IPS DF 6.9 (cell line): ENCODE measurements around the gene CMTM2.
"Not testable (repeated sequence)": the region's sequence is repeated elsewhere in the genome, so short reads cannot be mapped to it uniquely, and the experiment has no call there.

Experiments used
- DNase-seq: peaks from one replicate; pipeline ENCODE4 v3.0.0-alpha.2; 2013; ENCODE audit warnings: low read depth, low spot score
- H3K27ac ChIP-seq: one replicate; pipeline ENCODE4 v1.5.1; 2013; ENCODE audit warnings: low read length, control low read depth
- H3K27me3 ChIP-seq: 2 replicates; pipeline ENCODE4 v1.6.1; 2013; ENCODE audit warnings: mild to moderate bottlenecking, low read length; ENCODE audit not compliant: control insufficient read depth, insufficient read depth
- H3K36me3 ChIP-seq: 2 replicates; pipeline ENCODE4 v1.6.1; 2013; ENCODE audit warnings: low read length; ENCODE audit not compliant: control insufficient read depth, insufficient read depth
- H3K4me1 ChIP-seq: 2 replicates; pipeline ENCODE4 v1.6.1; 2013; ENCODE audit warnings: low read length; ENCODE audit not compliant: control insufficient read depth, insufficient read depth
- H3K4me3 ChIP-seq: 2 replicates; pipeline ENCODE4 v1.5.1; 2013; ENCODE audit warnings: mild to moderate bottlenecking, low read length
- H3K9me3 ChIP-seq: 2 replicates; pipeline ENCODE4 v1.6.1; 2013; ENCODE audit warnings: low read length, inconsistent platforms; ENCODE audit not compliant: control insufficient read depth, insufficient read depth
- WGBS: extraction: QIAGEN DNeasy Blood & Tissue Kit; methylation state at CpG from one replicate; pipeline ENCODE4 v1.1.7; 2013; ENCODE audit warnings: mixed read lengths, missing lambda C conversion rate; ENCODE audit not compliant: insufficient read length, insufficient coverage; 5-methylcytosine and 5-hydroxymethylcytosine counted together

Gene CMTM2

DNA sequence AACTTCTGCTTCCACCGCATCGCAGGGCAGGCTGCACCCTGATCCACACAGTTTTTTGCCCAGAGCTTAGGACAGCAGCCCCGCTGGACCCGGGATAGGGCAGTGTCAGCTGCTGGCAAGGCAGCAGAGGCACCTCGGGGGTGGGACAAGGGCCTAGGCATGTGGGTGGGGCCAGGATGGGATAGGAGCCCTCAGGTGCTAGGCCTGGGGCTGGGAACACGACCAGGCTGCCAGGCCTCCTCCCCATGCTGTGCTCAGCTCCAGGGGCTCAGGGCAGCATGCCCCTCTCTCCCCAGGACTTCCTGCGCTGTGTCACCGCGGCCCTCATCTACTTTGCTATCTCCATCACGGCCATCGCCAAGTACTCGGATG lies 29.9 kb downstream of the CMTM2 start:
- no CpG with 5 or more reads among the region's 12 CpGs for WGBS
- H3K9me3 ChIP-seq = no peaks in the 10 kb centered on the region
- no peak overlapping the region for H3K4me3 ChIP-seq
- peaks cover 6% of the 10 kb centered on the region for H3K4me1 ChIP-seq
- no peak overlapping the region for H3K27ac ChIP-seq
- no peaks in the 10 kb centered on the region for H3K27me3 ChIP-seq
- no peak for DNase-seq
- H3K36me3 ChIP-seq = peaks cover 20% of the 10 kb centered on the region; the same call in 1 of the 2 replicates

- Histone ChIP-seq H3K27me3 (no peaks in the 10 kb centered on the region), H3K27ac (no peak overlapping the region), H3K9me3 (no peaks in the 10 kb centered on the region), H3K4me3 (no peak overlapping the region), H3K4me1 (peaks cover 6% of the 10 kb centered on the region), H3K36me3 (peaks cover 20% of the 10 kb centered on the region; the same call in 1 of the 2 replicates)
- no CpG with 5 or more reads among the region's 14 CpGs for WGBS
- DNase-seq = no peak
Observed at GRCh38 chr16:66610111-66610820, 31.0 kb downstream of the CMTM2 start.

GRCh38 chr16:66611911-66612310 lies 32.6 kb downstream of the CMTM2 start:
- not testable (repeated sequence) for H3K27ac ChIP-seq, H3K27me3 ChIP-seq, H3K4me3 ChIP-seq, H3K9me3 ChIP-seq, DNase-seq, H3K4me1 ChIP-seq
- WGBS = no CpG with 5 or more reads among the region's 8 CpGs
- H3K36me3 ChIP-seq = peaks cover 20% of the 10 kb centered on the region; the same call in 1 of the 2 replicates

GRCh38 chr16:66612422-66612821 lies 33.2 kb downstream of the CMTM2 start:
- no CpG with 5 or more reads among the region's 14 CpGs for WGBS
- DNase-seq = no peak

DNA sequence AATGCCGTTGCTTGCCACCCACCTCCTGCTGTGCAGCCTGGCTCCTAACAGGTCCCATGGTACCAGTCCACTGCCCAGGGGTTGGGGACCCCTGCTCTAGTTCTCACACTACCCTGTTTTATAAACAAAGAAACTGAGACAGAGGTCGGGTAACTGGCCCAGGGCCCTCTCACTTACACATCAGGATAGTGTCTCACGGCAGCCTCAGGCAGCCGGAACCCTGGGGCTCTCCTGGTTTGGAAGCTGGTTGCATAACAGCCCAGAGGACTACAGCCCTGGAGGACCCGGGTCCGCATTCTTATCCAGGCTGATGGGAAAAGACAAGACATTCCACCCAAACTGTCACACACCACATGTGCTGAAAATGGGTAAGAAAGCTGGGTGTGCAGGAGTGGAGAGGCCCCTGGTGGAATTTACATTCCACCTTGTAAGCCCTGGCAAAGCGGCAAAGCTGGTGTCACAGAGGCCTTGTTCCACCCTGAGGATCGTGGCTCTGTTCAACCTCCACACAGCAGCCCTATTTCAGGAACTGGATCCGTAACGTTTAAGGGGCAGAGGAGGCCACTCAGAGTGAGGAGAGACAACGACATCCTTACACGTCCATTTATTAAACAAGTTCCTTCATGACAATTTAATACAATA lies 35.0 kb downstream of the CMTM2 start:
- no CpG with 5 or more reads among the region's 12 CpGs for WGBS
- H3K4me3 ChIP-seq = no peak overlapping the region
- no peak for DNase-seq
- H3K36me3 ChIP-seq = peaks cover 17% of the 10 kb centered on the region; the same call in 1 of the 2 replicates
- H3K27ac ChIP-seq = no peak overlapping the region
- no peaks in the 10 kb centered on the region for H3K9me3 ChIP-seq
- H3K4me1 ChIP-seq = peaks cover 7% of the 10 kb centered on the region
- no peaks in the 10 kb centered on the region for H3K27me3 ChIP-seq

More at GRCh38 chr16:66612422-66612821, 33.2 kb downstream of the CMTM2 start:
- Histone ChIP-seq H3K27ac (no peak overlapping the region), H3K27me3 (no peaks in the 10 kb centered on the region), H3K9me3 (no peaks in the 10 kb centered on the region), H3K4me3 (no peak overlapping the region), H3K4me1 (peaks cover 6% of the 10 kb centered on the region), H3K36me3 (peaks cover 20% of the 10 kb centered on the region; the same call in 1 of the 2 replicates)

GRCh38 chr16:66616169-66616568 lies 36.9 kb downstream of the CMTM2 start:
- Histone ChIP-seq H3K36me3 (0 out of 2 replicates have a peak, but pooled peaks cover 7% of the 10 kb centered on the region), H3K27me3 (no peaks in the 10 kb centered on the region), H3K4me3 (no peak overlapping the region), H3K27ac (no peak overlapping the region), H3K4me1 (peaks cover 7% of the 10 kb centered on the region), H3K9me3 (no peaks in the 10 kb centered on the region)
- WGBS = no CpG with 5 or more reads among the region's 4 CpGs
- no peak for DNase-seq

- DNase-seq = no peak
- Histone ChIP-seq H3K9me3 (no peaks in the 10 kb centered on the region), H3K36me3 (0 out of 2 replicates have a peak, but pooled peaks cover 5% of the 10 kb centered on the region), H3K4me1 (peaks cover 7% of the 10 kb centered on the region), H3K27me3 (no peaks in the 10 kb centered on the region), H3K4me3 (no peak overlapping the region), H3K27ac (no peak overlapping the region)
- no CpG with 5 or more reads among the region's 9 CpGs for WGBS
Observed at GRCh38 chr16:66616592-66616991, 37.3 kb downstream of the CMTM2 start.

DNA sequence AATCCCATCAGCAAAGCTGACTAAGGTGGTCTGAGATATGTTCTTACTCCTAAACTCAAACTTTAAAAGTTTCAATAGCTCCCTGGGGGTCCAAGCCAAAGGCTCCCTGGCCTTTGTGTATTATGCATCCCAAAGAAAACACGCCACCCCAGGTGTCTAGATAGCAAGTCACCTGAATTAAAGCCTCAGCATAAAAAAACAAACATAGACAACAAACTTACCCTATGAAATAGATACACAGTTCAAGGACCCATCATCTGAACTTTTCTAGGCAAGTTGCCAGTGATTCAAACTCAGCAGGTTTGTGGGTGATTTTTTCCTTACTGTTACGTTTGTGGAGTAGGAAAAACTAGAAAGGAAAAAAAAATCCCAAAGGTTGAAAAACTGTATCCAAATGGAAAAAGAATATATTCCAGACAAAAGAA lies 37.8 kb downstream of the CMTM2 start:
- WGBS = no CpG with 5 or more reads among the region's 2 CpGs
- 0 out of 2 replicates have a peak, but pooled peaks cover 5% of the 10 kb centered on the region for H3K36me3 ChIP-seq
- DNase-seq = no peak
- H3K4me3 ChIP-seq = no peak overlapping the region
- H3K4me1 ChIP-seq = peaks cover 7% of the 10 kb centered on the region
- no peak overlapping the region for H3K27ac ChIP-seq
- no peaks in the 10 kb centered on the region for H3K27me3 ChIP-seq
- no peaks in the 10 kb centered on the region for H3K9me3 ChIP-seq

DNA sequence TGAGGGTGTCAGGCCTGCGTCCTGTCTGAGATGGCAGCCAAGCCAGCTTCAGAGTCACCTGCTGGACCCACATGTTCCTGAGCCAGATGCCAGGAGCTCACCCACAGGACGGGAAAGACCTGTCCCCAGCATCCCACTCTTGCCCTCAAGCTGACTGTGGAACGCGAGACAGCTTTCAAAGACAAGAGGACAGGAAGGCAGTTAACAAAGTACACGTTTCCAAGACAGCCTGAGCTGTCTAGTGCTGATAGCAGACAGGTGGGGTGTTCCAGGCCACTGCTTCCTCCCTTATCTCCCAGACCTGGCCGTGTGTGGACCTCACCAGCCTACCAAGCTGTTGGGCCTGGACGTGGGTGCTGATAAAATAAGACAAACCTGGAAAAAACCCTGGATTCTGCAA lies 38.5 kb downstream of the CMTM2 start:
- Histone ChIP-seq H3K4me1 (peaks cover 7% of the 10 kb centered on the region), H3K27me3 (no peaks in the 10 kb centered on the region), H3K4me3 (no peak overlapping the region), H3K36me3 (0 out of 2 replicates have a peak, but pooled peaks cover 3% of the 10 kb centered on the region), H3K27ac (no peak overlapping the region), H3K9me3 (no peaks in the 10 kb centered on the region)
- WGBS = no CpG with 5 or more reads among the region's 7 CpGs
- DNase-seq = no peak

GRCh38 chr16:66618588-66619375 lies 39.5 kb downstream of the CMTM2 start:
- Histone ChIP-seq H3K27me3 (no peaks in the 10 kb centered on the region), H3K27ac (no peak overlapping the region), H3K4me1 (peaks cover 7% of the 10 kb centered on the region), H3K9me3 (no peaks in the 10 kb centered on the region), H3K36me3 (no peaks in the 10 kb centered on the region), H3K4me3 (no peak overlapping the region)
- no CpG with 5 or more reads among the region's 10 CpGs for WGBS
- DNase-seq = no peak
